Panc1 (cell line): ENCODE data around the gene CDRT4.

Experiments
- POLR2AphosphoS5 ChIP-seq: IDR thresholded peaks from 2 replicates; pipeline ENCODE4 v1.6.1; 2012; ENCODE audit warnings: mild to moderate bottlenecking, low read depth, low read length, moderate library complexity
- TF ChIP-seq, protein P1 (sequence below): fragments of 450-650 bp; IDR thresholded peaks from 2 replicates; pipeline ENCODE4 v1.5.1; 2017; ENCODE audit warnings: mild to moderate bottlenecking
- TF ChIP-seq, protein P2 (sequence below), 2 experiments: IDR thresholded peaks; 2 replicates each; pipeline ENCODE4 v1.6.1; 2011 to 2012; ENCODE audit warnings: low read depth in 2 of 2, control low read depth in 1 of 2, low read length in 1 of 2, mild to moderate bottlenecking in 1 of 2, moderate library complexity in 1 of 2; ENCODE audit not compliant: insufficient read depth in 1 of 2

DNA sequence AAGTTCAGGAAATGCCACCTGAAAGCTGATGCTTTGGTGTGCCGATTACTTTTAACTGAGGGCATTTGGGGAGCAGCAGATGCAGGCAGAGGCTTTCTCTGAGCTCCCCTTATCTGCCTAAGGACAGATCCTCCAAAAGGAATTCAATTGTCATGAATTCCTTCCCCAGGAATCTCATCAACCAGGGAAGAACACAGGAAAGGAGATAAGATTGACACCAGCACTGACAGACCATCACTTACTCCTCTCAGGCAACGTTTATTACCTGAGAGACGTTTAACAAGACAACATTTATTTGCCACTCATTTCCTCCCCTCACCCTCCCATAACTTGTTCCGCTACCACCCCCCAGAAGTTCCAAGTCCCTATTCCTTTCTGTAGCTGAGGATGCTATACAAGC is 17.6 kb upstream of the CDRT4 start:
- TF ChIP-seq, protein P1, sequence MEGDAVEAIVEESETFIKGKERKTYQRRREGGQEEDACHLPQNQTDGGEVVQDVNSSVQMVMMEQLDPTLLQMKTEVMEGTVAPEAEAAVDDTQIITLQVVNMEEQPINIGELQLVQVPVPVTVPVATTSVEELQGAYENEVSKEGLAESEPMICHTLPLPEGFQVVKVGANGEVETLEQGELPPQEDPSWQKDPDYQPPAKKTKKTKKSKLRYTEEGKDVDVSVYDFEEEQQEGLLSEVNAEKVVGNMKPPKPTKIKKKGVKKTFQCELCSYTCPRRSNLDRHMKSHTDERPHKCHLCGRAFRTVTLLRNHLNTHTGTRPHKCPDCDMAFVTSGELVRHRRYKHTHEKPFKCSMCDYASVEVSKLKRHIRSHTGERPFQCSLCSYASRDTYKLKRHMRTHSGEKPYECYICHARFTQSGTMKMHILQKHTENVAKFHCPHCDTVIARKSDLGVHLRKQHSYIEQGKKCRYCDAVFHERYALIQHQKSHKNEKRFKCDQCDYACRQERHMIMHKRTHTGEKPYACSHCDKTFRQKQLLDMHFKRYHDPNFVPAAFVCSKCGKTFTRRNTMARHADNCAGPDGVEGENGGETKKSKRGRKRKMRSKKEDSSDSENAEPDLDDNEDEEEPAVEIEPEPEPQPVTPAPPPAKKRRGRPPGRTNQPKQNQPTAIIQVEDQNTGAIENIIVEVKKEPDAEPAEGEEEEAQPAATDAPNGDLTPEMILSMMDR, result no peak
- TF ChIP-seq, protein P2, sequence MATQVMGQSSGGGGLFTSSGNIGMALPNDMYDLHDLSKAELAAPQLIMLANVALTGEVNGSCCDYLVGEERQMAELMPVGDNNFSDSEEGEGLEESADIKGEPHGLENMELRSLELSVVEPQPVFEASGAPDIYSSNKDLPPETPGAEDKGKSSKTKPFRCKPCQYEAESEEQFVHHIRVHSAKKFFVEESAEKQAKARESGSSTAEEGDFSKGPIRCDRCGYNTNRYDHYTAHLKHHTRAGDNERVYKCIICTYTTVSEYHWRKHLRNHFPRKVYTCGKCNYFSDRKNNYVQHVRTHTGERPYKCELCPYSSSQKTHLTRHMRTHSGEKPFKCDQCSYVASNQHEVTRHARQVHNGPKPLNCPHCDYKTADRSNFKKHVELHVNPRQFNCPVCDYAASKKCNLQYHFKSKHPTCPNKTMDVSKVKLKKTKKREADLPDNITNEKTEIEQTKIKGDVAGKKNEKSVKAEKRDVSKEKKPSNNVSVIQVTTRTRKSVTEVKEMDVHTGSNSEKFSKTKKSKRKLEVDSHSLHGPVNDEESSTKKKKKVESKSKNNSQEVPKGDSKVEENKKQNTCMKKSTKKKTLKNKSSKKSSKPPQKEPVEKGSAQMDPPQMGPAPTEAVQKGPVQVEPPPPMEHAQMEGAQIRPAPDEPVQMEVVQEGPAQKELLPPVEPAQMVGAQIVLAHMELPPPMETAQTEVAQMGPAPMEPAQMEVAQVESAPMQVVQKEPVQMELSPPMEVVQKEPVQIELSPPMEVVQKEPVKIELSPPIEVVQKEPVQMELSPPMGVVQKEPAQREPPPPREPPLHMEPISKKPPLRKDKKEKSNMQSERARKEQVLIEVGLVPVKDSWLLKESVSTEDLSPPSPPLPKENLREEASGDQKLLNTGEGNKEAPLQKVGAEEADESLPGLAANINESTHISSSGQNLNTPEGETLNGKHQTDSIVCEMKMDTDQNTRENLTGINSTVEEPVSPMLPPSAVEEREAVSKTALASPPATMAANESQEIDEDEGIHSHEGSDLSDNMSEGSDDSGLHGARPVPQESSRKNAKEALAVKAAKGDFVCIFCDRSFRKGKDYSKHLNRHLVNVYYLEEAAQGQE (IDR thresholded peaks at IDR 0.05; ENCODE audit: insufficient read depth in 1 of 2, low read depth in 2 of 2, low read length in 1 of 2), result no peak
- TF ChIP-seq POLR2AphosphoS5, result no peak
